ENCODE results near the gene DPY19L2. TPM values are rescaled to one million over a fixed set of nuclear protein-coding genes. Genes with fewer than 3 reads are reported as not detected.
"Not testable (repeated sequence)": the region's sequence is repeated elsewhere in the genome, so short reads cannot be mapped to it uniquely, and the experiment has no call there.

The DPY19L2 gene
- total RNA-seq, 1 experiment from 2014 or later, result 4.9 TPM

- not testable (repeated sequence) for H2BK20ac ChIP-seq (ENCODE audit: low read depth, low read length, poor library complexity, severe bottlenecking); H3K4me1 ChIP-seq (ENCODE audit: insufficient read depth, low read length); H2AK5ac ChIP-seq (ENCODE audit: insufficient read length, low read length); H4K91ac ChIP-seq (ENCODE audit: insufficient read length, low read depth, low read length); H3K4me1 Mint-ChIP-seq; H3K4me3 Mint-ChIP-seq; H4K8ac ChIP-seq (replicated peaks; ENCODE audit: insufficient read length, low read depth, low read length); H3K79me1 ChIP-seq (ENCODE audit: insufficient read depth, low read depth, low read length, poor library complexity, severe bottlenecking); H3K36me3 Mint-ChIP-seq (ENCODE audit: insufficient read depth in 1 of 3, low read depth in 3 of 3); H2AFZ ChIP-seq (ENCODE audit: low read length); H3K79me2 ChIP-seq (ENCODE audit: insufficient read depth, low read length); H3K9ac ChIP-seq (ENCODE audit: extremely low read depth, insufficient read length, low read length); H3K9me3 ChIP-seq (ENCODE audit: control insufficient read depth, low read depth, low read length); H3K23me2 ChIP-seq (ENCODE audit: insufficient read length, low read depth, low read length, poor library complexity, severe bottlenecking); H3T11ph ChIP-seq (ENCODE audit: low read length); H2BK15ac ChIP-seq (ENCODE audit: low read depth, low read length); DNase-seq; H3K27me3 Mint-ChIP-seq (ENCODE audit: low read depth); H3K14ac ChIP-seq (ENCODE audit: insufficient read depth, low read length); H3K56ac ChIP-seq (ENCODE audit: insufficient read length, low read depth, low read length); H2BK5ac ChIP-seq (ENCODE audit: insufficient read length, low read length); H4K5ac ChIP-seq (ENCODE audit: insufficient read length, low read depth, low read length); H3K23ac ChIP-seq (ENCODE audit: insufficient read length, low read depth, low read length); H3K4me2 ChIP-seq (ENCODE audit: insufficient read depth, insufficient read length, low read length); H2BK120ac ChIP-seq (ENCODE audit: low read depth, low read length, poor library complexity, severe bottlenecking); H3K27ac Mint-ChIP-seq; H3K27me3 ChIP-seq (ENCODE audit: insufficient read depth, low read length); H3K27ac ChIP-seq (ENCODE audit: insufficient read length, low read depth, low read length); H3K18ac ChIP-seq (ENCODE audit: insufficient read length, low read depth, low read length); H4K20me1 ChIP-seq (ENCODE audit: control insufficient read depth, insufficient read depth, insufficient read length); H3K9me3 Mint-ChIP-seq; H2BK12ac ChIP-seq (ENCODE audit: insufficient read length, low read depth, low read length); H3K4ac ChIP-seq (ENCODE audit: low read depth, low read length)
- WGBS (ENCODE audit: extremely low coverage, insufficient read length, low lambda C conversion rate), result no CpG with 5 or more reads among the region's 2 CpGs
Observed at GRCh38 chr12:63713681-63714075, 45.4 kb upstream of the DPY19L2 start.

DNA sequence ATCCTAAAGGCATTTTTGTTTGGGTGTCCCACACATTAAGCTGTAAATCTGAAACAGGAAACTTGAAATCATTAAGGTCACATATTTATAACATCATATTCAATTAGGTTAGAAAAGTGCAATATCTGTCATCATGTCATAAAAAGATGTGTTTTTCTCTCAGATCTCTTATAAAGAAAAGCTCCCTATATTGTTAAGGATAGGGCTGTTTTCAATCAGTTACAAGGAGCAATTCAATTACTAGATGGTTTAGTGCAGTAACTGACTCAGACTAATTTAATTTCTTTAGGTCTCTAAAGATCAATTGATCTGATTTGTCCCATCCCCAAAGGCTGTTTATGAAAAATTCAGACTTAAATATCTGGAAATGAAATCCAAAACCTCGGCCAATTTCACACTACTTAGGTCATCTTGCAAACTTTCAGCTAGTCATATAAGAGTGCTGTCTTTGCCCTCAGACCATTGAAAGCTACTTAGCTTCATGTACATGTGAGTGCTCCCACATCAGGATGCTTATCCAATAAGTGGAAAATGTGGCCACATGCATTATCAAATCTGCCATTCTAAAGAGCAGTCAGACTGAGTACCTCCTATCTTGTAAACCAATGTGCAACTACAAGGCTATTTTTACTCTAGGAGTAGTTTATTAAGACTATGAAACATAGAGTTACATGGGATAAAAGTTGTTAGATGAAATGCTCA, 44.8 kb upstream of the DPY19L2 start:
- not testable (repeated sequence) for H3K27ac Mint-ChIP-seq; H3K18ac ChIP-seq (ENCODE audit: insufficient read length, low read depth, low read length); H3K79me1 ChIP-seq (ENCODE audit: insufficient read depth, low read depth, low read length, poor library complexity, severe bottlenecking); H3K4ac ChIP-seq (ENCODE audit: low read depth, low read length); H3K4me1 Mint-ChIP-seq; H3K9me3 ChIP-seq (ENCODE audit: control insufficient read depth, low read depth, low read length); H2BK20ac ChIP-seq (ENCODE audit: low read depth, low read length, poor library complexity, severe bottlenecking); H2BK5ac ChIP-seq (ENCODE audit: insufficient read length, low read length); H3K56ac ChIP-seq (ENCODE audit: insufficient read length, low read depth, low read length); H3K27me3 ChIP-seq (ENCODE audit: insufficient read depth, low read length); H3K36me3 Mint-ChIP-seq (ENCODE audit: insufficient read depth in 1 of 3, low read depth in 3 of 3); H4K8ac ChIP-seq (replicated peaks; ENCODE audit: insufficient read length, low read depth, low read length); H4K20me1 ChIP-seq (ENCODE audit: control insufficient read depth, insufficient read depth, insufficient read length); H3K27ac ChIP-seq (ENCODE audit: insufficient read length, low read depth, low read length); H3K9ac ChIP-seq (ENCODE audit: extremely low read depth, insufficient read length, low read length); H3K4me1 ChIP-seq (ENCODE audit: insufficient read depth, low read length); H3K14ac ChIP-seq (ENCODE audit: insufficient read depth, low read length); H3K23me2 ChIP-seq (ENCODE audit: insufficient read length, low read depth, low read length, poor library complexity, severe bottlenecking); DNase-seq; H3K79me2 ChIP-seq (ENCODE audit: insufficient read depth, low read length); H3K4me3 Mint-ChIP-seq; H3K4me2 ChIP-seq (ENCODE audit: insufficient read depth, insufficient read length, low read length); H4K91ac ChIP-seq (ENCODE audit: insufficient read length, low read depth, low read length); H3T11ph ChIP-seq (ENCODE audit: low read length); H3K27me3 Mint-ChIP-seq (ENCODE audit: low read depth); H2AK5ac ChIP-seq (ENCODE audit: insufficient read length, low read length); H3K9me3 Mint-ChIP-seq; H2AFZ ChIP-seq (ENCODE audit: low read length); H2BK15ac ChIP-seq (ENCODE audit: low read depth, low read length); H2BK12ac ChIP-seq (ENCODE audit: insufficient read length, low read depth, low read length); H4K5ac ChIP-seq (ENCODE audit: insufficient read length, low read depth, low read length); H2BK120ac ChIP-seq (ENCODE audit: low read depth, low read length, poor library complexity, severe bottlenecking); H3K23ac ChIP-seq (ENCODE audit: insufficient read length, low read depth, low read length)
- no CpG with 5 or more reads among the region's 1 CpG for WGBS (ENCODE audit: extremely low coverage, insufficient read length, low lambda C conversion rate)
